ENCODE measurements around the gene EVC2.

The EVC2 gene

DNA sequence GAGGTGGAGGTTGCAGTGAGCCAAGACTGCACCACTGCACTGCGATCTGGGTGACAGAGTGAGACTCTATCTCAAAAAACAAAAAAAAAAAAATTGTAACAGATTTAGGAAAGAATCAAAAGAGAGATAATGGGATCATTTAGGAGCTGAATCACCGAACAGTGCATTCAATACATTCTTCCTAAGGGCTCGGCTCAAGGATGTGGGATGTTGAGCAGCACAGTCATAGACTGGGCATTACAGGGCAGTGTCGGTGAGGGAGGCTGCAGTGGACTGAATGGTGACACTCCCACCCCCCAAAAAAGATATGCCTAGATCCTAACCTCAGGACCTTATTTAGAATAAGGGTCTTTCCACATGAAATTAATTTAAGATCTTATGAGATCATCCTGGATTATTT, 70.0 kb downstream of the EVC2 start:
- Histone ChIP-seq H3K36me3 (ENCODE audit: low read depth) (peaks cover 20% of the 10 kb centered on the region), H3K27me3 (ENCODE audit: insufficient read depth, poor library complexity, severe bottlenecking) (no peaks in the 10 kb centered on the region), H3K27ac (ENCODE audit: poor library complexity, severe bottlenecking) (peak overlapping the region; percentile 93), H3K9me3 (ENCODE audit: severe bottlenecking) (no peaks in the 10 kb centered on the region), H3K4me3 (ENCODE audit: severe bottlenecking) (no peak overlapping the region), H3K4me1 (ENCODE audit: insufficient read depth, poor library complexity, severe bottlenecking) (peaks cover 33% of the 10 kb centered on the region)
- DNase-seq (ENCODE audit: low spot score) (peak; percentile 80), ATAC-seq (ENCODE audit: low read depth) (peak; percentile 87)
- TF ChIP-seq, protein P1, sequence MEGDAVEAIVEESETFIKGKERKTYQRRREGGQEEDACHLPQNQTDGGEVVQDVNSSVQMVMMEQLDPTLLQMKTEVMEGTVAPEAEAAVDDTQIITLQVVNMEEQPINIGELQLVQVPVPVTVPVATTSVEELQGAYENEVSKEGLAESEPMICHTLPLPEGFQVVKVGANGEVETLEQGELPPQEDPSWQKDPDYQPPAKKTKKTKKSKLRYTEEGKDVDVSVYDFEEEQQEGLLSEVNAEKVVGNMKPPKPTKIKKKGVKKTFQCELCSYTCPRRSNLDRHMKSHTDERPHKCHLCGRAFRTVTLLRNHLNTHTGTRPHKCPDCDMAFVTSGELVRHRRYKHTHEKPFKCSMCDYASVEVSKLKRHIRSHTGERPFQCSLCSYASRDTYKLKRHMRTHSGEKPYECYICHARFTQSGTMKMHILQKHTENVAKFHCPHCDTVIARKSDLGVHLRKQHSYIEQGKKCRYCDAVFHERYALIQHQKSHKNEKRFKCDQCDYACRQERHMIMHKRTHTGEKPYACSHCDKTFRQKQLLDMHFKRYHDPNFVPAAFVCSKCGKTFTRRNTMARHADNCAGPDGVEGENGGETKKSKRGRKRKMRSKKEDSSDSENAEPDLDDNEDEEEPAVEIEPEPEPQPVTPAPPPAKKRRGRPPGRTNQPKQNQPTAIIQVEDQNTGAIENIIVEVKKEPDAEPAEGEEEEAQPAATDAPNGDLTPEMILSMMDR (IDR thresholded peaks at IDR 0.05; ENCODE audit: poor library complexity, severe bottlenecking): no peak

DNA sequence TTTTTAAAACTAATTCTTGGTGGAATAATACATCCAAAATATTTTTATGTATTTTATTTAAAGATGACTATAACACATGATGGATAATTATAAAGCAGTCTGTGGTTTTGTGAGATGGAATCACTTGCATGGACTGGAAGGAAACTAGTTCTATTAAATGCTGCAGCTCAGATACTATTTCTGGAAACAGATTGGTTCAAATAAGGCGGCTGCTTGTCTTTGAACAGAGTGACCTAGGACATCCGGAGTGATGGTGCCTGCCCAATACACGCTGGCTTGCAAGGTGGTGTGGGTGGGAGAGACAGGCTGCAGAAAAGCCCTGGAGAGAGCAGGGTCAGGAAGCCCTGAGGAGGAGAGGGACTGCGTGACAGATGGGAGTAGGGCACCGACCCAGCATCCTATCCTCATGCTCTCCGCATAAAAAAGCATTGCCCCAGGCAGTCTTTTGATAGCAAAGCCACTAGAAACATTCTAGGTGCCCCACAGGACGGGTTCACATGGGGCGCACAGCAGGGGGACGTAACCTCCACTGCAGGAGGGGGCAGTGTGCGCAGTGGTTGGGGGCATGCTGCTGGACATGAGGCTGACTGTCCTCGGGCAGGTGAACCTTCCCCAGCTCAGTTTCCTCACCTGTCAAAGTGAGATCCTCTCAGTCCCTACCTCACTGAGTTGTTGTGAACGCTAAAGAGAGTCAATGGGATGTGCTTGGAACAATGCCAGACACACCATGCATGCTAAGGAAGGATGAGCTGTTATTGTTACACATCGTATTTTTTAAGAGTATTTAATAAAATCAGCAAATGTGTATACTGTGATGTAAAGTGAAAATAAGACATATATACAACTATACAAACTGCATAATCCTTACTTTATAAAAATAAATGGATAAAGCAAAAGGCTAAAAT, 71.3 kb downstream of the EVC2 start:
- ATAC-seq (ENCODE audit: low read depth): no peak
- Histone ChIP-seq H3K36me3 (ENCODE audit: low read depth) (peaks cover 20% of the 10 kb centered on the region), H3K4me3 (ENCODE audit: severe bottlenecking) (no peak overlapping the region), H3K4me1 (ENCODE audit: insufficient read depth, poor library complexity, severe bottlenecking) (peaks cover 33% of the 10 kb centered on the region), H3K27ac (ENCODE audit: poor library complexity, severe bottlenecking) (peak overlapping the region; percentile 93), H3K9me3 (ENCODE audit: severe bottlenecking) (no peaks in the 10 kb centered on the region), H3K27me3 (ENCODE audit: insufficient read depth, poor library complexity, severe bottlenecking) (no peaks in the 10 kb centered on the region)
- TF ChIP-seq, protein P1 (IDR thresholded peaks at IDR 0.05; ENCODE audit: poor library complexity, severe bottlenecking): no peak
- DNase-seq (ENCODE audit: low spot score): no peak

DNA sequence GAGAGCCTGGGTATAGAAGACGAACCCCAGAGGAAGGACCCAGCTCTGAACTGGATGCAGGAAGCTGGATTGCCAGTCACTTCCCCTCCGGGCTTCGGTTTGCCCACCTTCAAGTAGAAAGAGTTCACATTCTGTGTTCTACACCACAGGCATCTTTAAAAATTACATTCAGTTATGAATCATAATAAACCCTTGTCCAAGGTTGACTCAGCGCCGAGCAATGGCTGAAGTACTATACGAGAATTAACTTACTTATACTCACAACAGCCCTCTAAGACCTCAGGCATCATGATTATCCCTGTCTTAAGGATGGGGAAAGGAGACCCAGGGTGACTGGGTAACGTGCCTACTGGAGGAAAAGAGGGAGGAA, 72.5 kb downstream of the EVC2 start:
- TF ChIP-seq, protein P1 (IDR thresholded peaks at IDR 0.05; ENCODE audit: poor library complexity, severe bottlenecking): no peak
- ATAC-seq (ENCODE audit: low read depth): peak; percentile 89
- peak; percentile 85 for DNase-seq (ENCODE audit: low spot score)
- H3K9me3 ChIP-seq (ENCODE audit: severe bottlenecking): no peaks in the 10 kb centered on the region
- H3K4me1 ChIP-seq (ENCODE audit: insufficient read depth, poor library complexity, severe bottlenecking): peaks cover 33% of the 10 kb centered on the region
- peaks cover 27% of the 10 kb centered on the region for H3K36me3 ChIP-seq (ENCODE audit: low read depth)
- no peak overlapping the region for H3K4me3 ChIP-seq (ENCODE audit: severe bottlenecking)
- peak overlapping the region; percentile 93 for H3K27ac ChIP-seq (ENCODE audit: poor library complexity, severe bottlenecking)
- no peaks in the 10 kb centered on the region for H3K27me3 ChIP-seq (ENCODE audit: insufficient read depth, poor library complexity, severe bottlenecking)

DNA sequence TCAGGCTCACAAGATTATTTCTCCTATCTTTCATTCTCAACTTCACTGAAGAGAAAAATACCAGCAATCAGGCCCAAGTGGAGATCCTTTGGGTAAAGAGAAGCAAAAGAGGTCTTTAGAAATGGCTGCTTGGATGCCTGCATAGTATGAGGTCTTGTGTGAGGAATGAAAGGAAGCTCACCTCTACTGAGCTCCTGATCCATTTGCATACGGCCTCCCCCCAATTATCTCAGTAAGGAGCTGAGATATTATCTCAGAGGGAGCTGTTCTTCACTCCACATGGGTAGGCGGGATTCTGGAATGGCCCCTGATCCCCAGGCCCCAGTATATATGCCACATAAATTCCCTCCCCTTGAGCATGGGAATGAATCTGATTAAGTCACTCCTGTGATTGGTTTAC, 75.8 kb downstream of the EVC2 start:
- H3K4me3 ChIP-seq (ENCODE audit: severe bottlenecking): no peak overlapping the region
- TF ChIP-seq, protein P1 (IDR thresholded peaks at IDR 0.05; ENCODE audit: poor library complexity, severe bottlenecking): no peak
- ATAC-seq (ENCODE audit: low read depth) (no peak), DNase-seq (ENCODE audit: low spot score) (no peak)
- no peaks in the 10 kb centered on the region for H3K27me3 ChIP-seq (ENCODE audit: insufficient read depth, poor library complexity, severe bottlenecking)
- H3K9me3 ChIP-seq (ENCODE audit: severe bottlenecking): no peaks in the 10 kb centered on the region
- peaks cover 33% of the 10 kb centered on the region for H3K36me3 ChIP-seq (ENCODE audit: low read depth)
- H3K4me1 ChIP-seq (ENCODE audit: insufficient read depth, poor library complexity, severe bottlenecking): peaks cover 16% of the 10 kb centered on the region
- H3K27ac ChIP-seq (ENCODE audit: poor library complexity, severe bottlenecking): no peak overlapping the region

DNA sequence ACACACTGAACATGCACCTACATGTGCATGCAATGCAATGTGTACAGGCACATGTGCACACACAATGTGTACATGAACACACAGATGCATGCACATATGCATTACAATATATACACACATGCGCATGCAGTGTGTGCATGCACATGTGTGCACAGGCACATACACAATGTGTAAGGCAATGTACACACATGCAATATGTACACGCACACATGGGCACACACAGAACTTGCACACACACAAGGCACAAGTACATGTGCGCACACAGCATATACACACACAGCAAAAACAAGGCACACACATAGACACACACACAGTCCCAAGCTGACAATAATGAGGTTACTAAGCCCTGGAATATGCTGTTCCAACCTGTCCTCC, 76.3 kb downstream of the EVC2 start:
- ATAC-seq (ENCODE audit: low read depth): no peak
- H3K9me3 ChIP-seq (ENCODE audit: severe bottlenecking): no peaks in the 10 kb centered on the region
- H3K4me3 ChIP-seq (ENCODE audit: severe bottlenecking): no peak overlapping the region
- TF ChIP-seq, protein P1 (IDR thresholded peaks at IDR 0.05; ENCODE audit: poor library complexity, severe bottlenecking): no peak
- DNase-seq (ENCODE audit: low spot score): no peak
- no peaks in the 10 kb centered on the region for H3K27me3 ChIP-seq (ENCODE audit: insufficient read depth, poor library complexity, severe bottlenecking)
- H3K36me3 ChIP-seq (ENCODE audit: low read depth): peaks cover 38% of the 10 kb centered on the region
- H3K27ac ChIP-seq (ENCODE audit: poor library complexity, severe bottlenecking): no peak overlapping the region
- peaks cover 16% of the 10 kb centered on the region for H3K4me1 ChIP-seq (ENCODE audit: insufficient read depth, poor library complexity, severe bottlenecking)

All from RWPE2 (cell line).